Vagina (tissue), 2 donors: Measurements from ENCODE around the gene GNPTG.

Experiments used
- POLR2A ChIP-seq, 2 donors: fragments of 450-650 bp; IDR thresholded peaks; one replicate each; pipeline ENCODE4 v1.6.1; 2017; ENCODE audit warnings: antibody characterized with exemption in 2 of 2, mild to moderate bottlenecking in 2 of 2, moderate library complexity in 2 of 2
- POLR2AphosphoS5 ChIP-seq, 2 donors: sonication (generic); formaldehyde crosslinking; IDR thresholded peaks; one replicate each; pipeline ENCODE4 v1.9.0; 2017; ENCODE audit warnings: antibody characterized with exemption in 2 of 2, mild to moderate bottlenecking in 2 of 2, low read depth in 1 of 2; ENCODE audit not compliant: insufficient read depth in 1 of 2
- TF ChIP-seq, protein P1 (sequence below), 3 experiments: fragments of 450-650 bp in 2 of 3; fragments of 200-600 bp in 1 of 3; sonication (generic) in 1 of 3; IDR thresholded peaks; one replicate each; pipeline ENCODE4 v1.5.1; 2017 to 2019; ENCODE audit warnings: antibody characterized with exemption in 3 of 3, mild to moderate bottlenecking in 2 of 3, moderate library complexity in 2 of 3

DNA sequence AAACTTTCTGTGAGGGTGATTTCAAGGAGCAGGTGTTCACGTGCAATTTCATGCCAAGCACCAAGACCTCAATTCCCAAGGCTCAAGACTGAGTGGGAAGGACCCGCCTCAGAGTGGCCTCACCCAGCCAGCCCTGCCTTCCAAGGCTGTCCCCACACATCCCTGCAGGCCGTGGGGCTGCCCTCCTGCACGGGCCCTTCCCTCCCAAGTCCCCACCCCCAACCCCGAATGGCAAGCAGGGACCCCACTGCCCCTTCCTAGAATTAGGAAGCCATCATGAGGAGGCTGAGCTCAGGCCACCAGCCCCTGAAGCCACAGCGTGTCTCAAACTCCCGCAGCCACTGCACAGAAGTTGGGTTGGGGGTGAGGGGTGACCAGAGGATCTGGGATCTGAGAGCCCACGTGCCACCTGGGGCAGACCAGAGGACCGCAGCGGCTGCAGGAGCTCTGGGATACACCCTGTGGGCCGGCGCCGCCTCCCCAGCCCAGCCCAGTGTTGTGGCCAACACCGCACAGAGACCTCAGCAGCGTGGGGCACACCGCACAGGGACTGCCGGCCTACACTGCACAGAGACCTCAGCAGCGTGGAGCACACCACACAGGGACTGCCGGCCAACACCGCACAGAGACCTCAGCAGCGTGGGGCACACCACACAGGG lies 20.7 kb downstream of the GNPTG start:
- TF ChIP-seq, protein P1, sequence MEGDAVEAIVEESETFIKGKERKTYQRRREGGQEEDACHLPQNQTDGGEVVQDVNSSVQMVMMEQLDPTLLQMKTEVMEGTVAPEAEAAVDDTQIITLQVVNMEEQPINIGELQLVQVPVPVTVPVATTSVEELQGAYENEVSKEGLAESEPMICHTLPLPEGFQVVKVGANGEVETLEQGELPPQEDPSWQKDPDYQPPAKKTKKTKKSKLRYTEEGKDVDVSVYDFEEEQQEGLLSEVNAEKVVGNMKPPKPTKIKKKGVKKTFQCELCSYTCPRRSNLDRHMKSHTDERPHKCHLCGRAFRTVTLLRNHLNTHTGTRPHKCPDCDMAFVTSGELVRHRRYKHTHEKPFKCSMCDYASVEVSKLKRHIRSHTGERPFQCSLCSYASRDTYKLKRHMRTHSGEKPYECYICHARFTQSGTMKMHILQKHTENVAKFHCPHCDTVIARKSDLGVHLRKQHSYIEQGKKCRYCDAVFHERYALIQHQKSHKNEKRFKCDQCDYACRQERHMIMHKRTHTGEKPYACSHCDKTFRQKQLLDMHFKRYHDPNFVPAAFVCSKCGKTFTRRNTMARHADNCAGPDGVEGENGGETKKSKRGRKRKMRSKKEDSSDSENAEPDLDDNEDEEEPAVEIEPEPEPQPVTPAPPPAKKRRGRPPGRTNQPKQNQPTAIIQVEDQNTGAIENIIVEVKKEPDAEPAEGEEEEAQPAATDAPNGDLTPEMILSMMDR (IDR thresholded peaks at IDR 0.05): no peak
- TF ChIP-seq POLR2A (IDR thresholded peaks at IDR 0.05) (no peak), POLR2AphosphoS5 (IDR thresholded peaks at IDR 0.05; ENCODE audit: insufficient read depth in 1 of 2, low read depth in 1 of 2) (no peak)
